ENCODE data around the gene GIN1. TPM values are rescaled to one million over a fixed set of nuclear protein-coding genes. Genes with fewer than 3 reads are reported as not detected.
A peak's percentile ranks its signal among the peaks of the same experiment; 100 is the strongest.

GIN1 gene
- total RNA-seq, 2 donors from 2014 or later, result 5.9 to 8.0 TPM

- intact Hi-C loops (cut with DNase I), result no loop called here
- H3K27me3 ChIP-seq, result no peaks in the 10 kb centered on the region
- DNase-seq, result no peak
- no peak overlapping the region for H3K9ac ChIP-seq (ENCODE audit: low read depth in 2 of 2, low read length in 2 of 2)
- no peaks in the 10 kb centered on the region for H3K36me3 ChIP-seq
- no peaks in the 10 kb centered on the region for H3K9me3 ChIP-seq
- no peak overlapping the region for H3K4me3 ChIP-seq
- no peaks in the 10 kb centered on the region for H3K4me1 ChIP-seq
- TF ChIP-seq, protein P1, sequence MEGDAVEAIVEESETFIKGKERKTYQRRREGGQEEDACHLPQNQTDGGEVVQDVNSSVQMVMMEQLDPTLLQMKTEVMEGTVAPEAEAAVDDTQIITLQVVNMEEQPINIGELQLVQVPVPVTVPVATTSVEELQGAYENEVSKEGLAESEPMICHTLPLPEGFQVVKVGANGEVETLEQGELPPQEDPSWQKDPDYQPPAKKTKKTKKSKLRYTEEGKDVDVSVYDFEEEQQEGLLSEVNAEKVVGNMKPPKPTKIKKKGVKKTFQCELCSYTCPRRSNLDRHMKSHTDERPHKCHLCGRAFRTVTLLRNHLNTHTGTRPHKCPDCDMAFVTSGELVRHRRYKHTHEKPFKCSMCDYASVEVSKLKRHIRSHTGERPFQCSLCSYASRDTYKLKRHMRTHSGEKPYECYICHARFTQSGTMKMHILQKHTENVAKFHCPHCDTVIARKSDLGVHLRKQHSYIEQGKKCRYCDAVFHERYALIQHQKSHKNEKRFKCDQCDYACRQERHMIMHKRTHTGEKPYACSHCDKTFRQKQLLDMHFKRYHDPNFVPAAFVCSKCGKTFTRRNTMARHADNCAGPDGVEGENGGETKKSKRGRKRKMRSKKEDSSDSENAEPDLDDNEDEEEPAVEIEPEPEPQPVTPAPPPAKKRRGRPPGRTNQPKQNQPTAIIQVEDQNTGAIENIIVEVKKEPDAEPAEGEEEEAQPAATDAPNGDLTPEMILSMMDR (IDR thresholded peaks at IDR 0.05), result no peak
- no peak overlapping the region for H3K27ac ChIP-seq
These were observed 8.3 kb upstream of the GIN1 start for GRCh38 chr5:103128202-103128601.

GRCh38 chr5:103127292-103127817 is 7.4 kb upstream of the GIN1 start:
- Histone ChIP-seq H3K27ac (no peak overlapping the region), H3K4me3 (no peak overlapping the region), H3K9ac (ENCODE audit: low read depth in 2 of 2, low read length in 2 of 2) (no peak overlapping the region), H3K9me3 (no peaks in the 10 kb centered on the region), H3K4me1 (no peaks in the 10 kb centered on the region), H3K27me3 (no peaks in the 10 kb centered on the region), H3K36me3 (no peaks in the 10 kb centered on the region)
- intact Hi-C loops (cut with DNase I), result no loop called here
- TF ChIP-seq, protein P1 (IDR thresholded peaks at IDR 0.05), result no peak
- DNase-seq, result no peak

DNA sequence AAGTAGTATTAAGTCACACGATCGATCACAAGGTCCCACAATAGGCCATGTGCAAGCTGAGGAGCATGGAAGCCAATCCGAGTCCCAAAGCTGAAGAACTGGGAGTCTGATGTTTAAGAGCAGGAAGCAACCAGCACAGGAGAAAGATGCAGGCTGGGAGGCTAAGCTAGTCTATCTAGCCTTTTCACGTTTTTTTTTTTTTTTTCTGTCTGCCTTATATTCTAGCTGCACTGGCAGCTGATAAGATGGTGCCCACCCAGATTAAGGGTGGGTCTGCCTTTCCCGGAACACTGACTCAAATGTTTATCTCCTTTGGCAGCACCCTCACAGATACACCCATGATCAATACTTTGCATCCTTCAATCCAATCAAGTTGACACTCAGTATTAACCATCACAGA is 6.6 kb upstream of the GIN1 start:
- TF ChIP-seq, protein P1 (IDR thresholded peaks at IDR 0.05), result no peak
- H3K36me3 ChIP-seq, result no peaks in the 10 kb centered on the region
- no peaks in the 10 kb centered on the region for H3K9me3 ChIP-seq
- H3K9ac ChIP-seq (ENCODE audit: low read depth in 2 of 2, low read length in 2 of 2), result no peak overlapping the region
- H3K27ac ChIP-seq, result no peak overlapping the region
- H3K4me3 ChIP-seq, result no peak overlapping the region
- intact Hi-C loops (cut with DNase I), result no loop called here
- H3K4me1 ChIP-seq, result peaks cover 4% of the 10 kb centered on the region
- no peak for DNase-seq
- no peaks in the 10 kb centered on the region for H3K27me3 ChIP-seq

GRCh38 chr5:103122242-103122641 is 2.3 kb upstream of the GIN1 start:
- peaks cover 4% of the 10 kb centered on the region for H3K4me1 ChIP-seq
- H3K9ac ChIP-seq (ENCODE audit: low read depth in 2 of 2, low read length in 2 of 2), result no peak overlapping the region
- no peak for DNase-seq
- TF ChIP-seq, protein P1 (IDR thresholded peaks at IDR 0.05), result no peak
- no peaks in the 10 kb centered on the region for H3K27me3 ChIP-seq
- H3K27ac ChIP-seq, result no peak overlapping the region
- H3K36me3 ChIP-seq, result no peaks in the 10 kb centered on the region
- intact Hi-C loops (cut with DNase I), result no loop called here
- no peak overlapping the region for H3K4me3 ChIP-seq
- H3K9me3 ChIP-seq, result no peaks in the 10 kb centered on the region

DNA sequence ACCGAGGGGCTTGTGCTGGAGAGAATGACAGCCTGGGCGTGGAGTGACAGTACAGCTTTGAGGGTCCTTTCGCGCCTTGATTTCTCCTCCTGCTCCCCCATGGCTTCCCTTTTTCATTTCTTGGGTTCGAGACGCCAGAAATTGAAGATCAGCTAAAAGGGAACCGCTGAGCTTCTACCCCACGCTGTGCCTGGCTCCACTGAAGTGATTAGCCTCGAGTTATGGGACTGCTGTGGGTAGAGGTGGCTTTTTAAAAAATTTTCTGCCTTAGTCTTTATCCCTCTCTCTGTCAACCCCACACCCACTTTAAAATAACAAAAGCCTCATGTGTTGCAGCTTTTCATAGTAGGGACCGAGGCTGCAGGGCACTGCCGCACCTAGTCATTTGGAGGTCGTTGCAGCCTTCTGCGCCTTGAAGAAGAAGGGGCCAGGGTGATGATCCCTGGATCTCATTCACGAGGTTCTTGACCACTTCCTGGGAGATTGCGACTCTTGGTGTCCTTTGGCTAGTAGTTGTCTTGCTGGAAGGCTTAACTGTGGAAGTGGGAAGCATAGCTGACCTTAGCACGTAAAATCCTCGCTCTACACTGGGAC is 766 bp upstream of the GIN1 start:
- Histone ChIP-seq H3K9ac (ENCODE audit: low read depth in 2 of 2, low read length in 2 of 2) (peak overlapping the region; percentile 70 to 97), H3K4me3 (peak overlapping the region; percentile 67), H3K9me3 (no peaks in the 10 kb centered on the region), H3K27me3 (no peaks in the 10 kb centered on the region), H3K36me3 (no peaks in the 10 kb centered on the region), H3K4me1 (peaks cover 4% of the 10 kb centered on the region), H3K27ac (peak overlapping the region; percentile 97)
- TF ChIP-seq, protein P1 (IDR thresholded peaks at IDR 0.05), result no peak
- intact Hi-C loops (cut with DNase I), result no loop called here
- peak; percentile 46 for DNase-seq
